Measurements from ENCODE around the gene DGCR6L.
A peak's percentile ranks its signal among the peaks of the same experiment; 100 is the strongest.
"Not testable (repeated sequence)": the region's sequence is repeated elsewhere in the genome, so short reads cannot be mapped to it uniquely, and the experiment has no call there.

DNA sequence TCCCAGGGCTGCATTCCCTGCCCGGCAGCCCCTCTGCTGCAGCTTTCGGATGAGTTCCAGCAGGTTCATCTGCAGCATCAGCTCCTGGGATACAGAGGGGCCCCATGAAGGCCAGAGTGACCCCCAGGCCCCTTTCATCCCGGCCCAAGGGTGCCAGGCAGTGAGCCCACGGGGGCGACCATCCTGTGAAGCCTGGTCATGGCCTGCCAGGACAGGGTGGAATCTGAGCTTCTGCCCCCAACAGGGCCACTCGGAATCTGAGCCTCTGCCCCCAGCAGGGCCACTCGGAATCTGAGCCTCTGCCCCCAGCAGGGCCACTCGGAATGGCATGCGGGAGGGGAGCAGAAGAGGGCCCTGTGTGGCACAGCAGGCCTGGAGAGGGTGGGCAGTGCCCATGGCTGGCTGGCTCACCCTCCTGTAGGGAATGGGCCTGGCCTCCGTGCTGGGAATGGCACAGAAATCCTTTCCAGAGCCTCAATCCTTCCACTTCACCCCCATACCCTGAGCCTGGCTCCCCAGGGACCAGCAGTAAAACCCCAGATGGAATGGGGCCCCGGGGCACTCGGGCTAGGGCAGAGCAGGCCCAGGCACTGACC, 5.0 kb downstream of the DGCR6L start:
- TF ChIP-seq, protein P1, sequence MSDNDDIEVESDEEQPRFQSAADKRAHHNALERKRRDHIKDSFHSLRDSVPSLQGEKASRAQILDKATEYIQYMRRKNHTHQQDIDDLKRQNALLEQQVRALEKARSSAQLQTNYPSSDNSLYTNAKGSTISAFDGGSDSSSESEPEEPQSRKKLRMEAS (IDR thresholded peaks at IDR 0.05): not testable (repeated sequence)
- TF ChIP-seq TEAD4 (IDR thresholded peaks at IDR 0.05): peak; percentile 55
- TF ChIP-seq RAD21 (IDR thresholded peaks at IDR 0.05; ENCODE audit: low read depth); CREB1 (IDR thresholded peaks at IDR 0.05; ENCODE audit: low read depth); FOXM1 (IDR thresholded peaks at IDR 0.05; ENCODE audit: borderline replicate concordance, low read depth); CEBPB (IDR thresholded peaks at IDR 0.05); EGR1 (IDR thresholded peaks at IDR 0.05); TAF1 (IDR thresholded peaks at IDR 0.05; ENCODE audit: low read depth); YY1 (IDR thresholded peaks at IDR 0.05; ENCODE audit: low read depth): not testable (repeated sequence)
- TF ChIP-seq EP300 (IDR thresholded peaks at IDR 0.05; ENCODE audit: borderline replicate concordance): peak; percentile 60
- TF ChIP-seq, protein P2, sequence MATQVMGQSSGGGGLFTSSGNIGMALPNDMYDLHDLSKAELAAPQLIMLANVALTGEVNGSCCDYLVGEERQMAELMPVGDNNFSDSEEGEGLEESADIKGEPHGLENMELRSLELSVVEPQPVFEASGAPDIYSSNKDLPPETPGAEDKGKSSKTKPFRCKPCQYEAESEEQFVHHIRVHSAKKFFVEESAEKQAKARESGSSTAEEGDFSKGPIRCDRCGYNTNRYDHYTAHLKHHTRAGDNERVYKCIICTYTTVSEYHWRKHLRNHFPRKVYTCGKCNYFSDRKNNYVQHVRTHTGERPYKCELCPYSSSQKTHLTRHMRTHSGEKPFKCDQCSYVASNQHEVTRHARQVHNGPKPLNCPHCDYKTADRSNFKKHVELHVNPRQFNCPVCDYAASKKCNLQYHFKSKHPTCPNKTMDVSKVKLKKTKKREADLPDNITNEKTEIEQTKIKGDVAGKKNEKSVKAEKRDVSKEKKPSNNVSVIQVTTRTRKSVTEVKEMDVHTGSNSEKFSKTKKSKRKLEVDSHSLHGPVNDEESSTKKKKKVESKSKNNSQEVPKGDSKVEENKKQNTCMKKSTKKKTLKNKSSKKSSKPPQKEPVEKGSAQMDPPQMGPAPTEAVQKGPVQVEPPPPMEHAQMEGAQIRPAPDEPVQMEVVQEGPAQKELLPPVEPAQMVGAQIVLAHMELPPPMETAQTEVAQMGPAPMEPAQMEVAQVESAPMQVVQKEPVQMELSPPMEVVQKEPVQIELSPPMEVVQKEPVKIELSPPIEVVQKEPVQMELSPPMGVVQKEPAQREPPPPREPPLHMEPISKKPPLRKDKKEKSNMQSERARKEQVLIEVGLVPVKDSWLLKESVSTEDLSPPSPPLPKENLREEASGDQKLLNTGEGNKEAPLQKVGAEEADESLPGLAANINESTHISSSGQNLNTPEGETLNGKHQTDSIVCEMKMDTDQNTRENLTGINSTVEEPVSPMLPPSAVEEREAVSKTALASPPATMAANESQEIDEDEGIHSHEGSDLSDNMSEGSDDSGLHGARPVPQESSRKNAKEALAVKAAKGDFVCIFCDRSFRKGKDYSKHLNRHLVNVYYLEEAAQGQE (IDR thresholded peaks at IDR 0.05; ENCODE audit: low read depth): not testable (repeated sequence)
- TF ChIP-seq NFIC (IDR thresholded peaks at IDR 0.05): peak; percentile 42
